ENCODE data around the gene CYP27C1. TPM values are rescaled to one million over a fixed set of nuclear protein-coding genes. Genes with fewer than 3 reads are reported as not detected.

CYP27C1 gene
- total and polyA plus RNA-seq, 2 experiments from 2014 or later, result 1.8 to 2.9 TPM

DNA sequence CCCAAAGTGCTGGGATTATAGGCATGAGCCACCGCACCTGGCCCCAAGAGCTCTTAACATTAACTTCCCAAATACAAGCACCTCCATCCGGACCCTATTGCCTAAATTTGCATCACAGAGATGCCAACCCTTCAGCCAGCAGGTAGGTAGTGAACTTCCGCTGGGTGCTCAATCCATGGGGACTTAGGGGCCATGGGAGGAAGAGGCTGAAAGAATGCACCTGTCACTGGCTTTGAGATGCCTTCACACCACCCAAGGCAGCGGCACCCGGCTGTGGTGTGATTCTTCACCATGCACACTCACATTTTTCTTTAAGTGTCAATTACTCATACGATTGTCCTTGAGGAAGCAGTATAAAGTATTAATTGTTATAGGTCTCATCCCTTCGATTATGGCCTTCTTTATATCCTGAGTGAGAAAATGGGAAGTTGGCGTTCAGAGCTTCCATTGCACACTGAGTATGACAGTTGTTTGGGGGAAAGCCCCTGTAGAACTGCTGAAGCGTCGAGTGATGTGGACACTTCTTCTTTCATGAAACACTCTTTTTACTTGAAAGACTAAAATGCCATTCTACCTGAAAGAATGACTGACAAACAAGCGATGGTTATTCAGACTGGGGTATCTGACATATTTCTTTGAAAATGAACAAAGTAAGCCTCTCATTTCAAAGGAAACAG, 61.3 kb downstream of the CYP27C1 start:
- peaks cover 3% of the 10 kb centered on the region; the same call in 1 of the 3 replicates for H3K9me3 Mint-ChIP-seq
- TF ChIP-seq, protein P1, sequence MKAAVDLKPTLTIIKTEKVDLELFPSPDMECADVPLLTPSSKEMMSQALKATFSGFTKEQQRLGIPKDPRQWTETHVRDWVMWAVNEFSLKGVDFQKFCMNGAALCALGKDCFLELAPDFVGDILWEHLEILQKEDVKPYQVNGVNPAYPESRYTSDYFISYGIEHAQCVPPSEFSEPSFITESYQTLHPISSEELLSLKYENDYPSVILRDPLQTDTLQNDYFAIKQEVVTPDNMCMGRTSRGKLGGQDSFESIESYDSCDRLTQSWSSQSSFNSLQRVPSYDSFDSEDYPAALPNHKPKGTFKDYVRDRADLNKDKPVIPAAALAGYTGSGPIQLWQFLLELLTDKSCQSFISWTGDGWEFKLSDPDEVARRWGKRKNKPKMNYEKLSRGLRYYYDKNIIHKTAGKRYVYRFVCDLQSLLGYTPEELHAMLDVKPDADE (IDR thresholded peaks at IDR 0.05), result no peak
- TF ChIP-seq, protein P2, sequence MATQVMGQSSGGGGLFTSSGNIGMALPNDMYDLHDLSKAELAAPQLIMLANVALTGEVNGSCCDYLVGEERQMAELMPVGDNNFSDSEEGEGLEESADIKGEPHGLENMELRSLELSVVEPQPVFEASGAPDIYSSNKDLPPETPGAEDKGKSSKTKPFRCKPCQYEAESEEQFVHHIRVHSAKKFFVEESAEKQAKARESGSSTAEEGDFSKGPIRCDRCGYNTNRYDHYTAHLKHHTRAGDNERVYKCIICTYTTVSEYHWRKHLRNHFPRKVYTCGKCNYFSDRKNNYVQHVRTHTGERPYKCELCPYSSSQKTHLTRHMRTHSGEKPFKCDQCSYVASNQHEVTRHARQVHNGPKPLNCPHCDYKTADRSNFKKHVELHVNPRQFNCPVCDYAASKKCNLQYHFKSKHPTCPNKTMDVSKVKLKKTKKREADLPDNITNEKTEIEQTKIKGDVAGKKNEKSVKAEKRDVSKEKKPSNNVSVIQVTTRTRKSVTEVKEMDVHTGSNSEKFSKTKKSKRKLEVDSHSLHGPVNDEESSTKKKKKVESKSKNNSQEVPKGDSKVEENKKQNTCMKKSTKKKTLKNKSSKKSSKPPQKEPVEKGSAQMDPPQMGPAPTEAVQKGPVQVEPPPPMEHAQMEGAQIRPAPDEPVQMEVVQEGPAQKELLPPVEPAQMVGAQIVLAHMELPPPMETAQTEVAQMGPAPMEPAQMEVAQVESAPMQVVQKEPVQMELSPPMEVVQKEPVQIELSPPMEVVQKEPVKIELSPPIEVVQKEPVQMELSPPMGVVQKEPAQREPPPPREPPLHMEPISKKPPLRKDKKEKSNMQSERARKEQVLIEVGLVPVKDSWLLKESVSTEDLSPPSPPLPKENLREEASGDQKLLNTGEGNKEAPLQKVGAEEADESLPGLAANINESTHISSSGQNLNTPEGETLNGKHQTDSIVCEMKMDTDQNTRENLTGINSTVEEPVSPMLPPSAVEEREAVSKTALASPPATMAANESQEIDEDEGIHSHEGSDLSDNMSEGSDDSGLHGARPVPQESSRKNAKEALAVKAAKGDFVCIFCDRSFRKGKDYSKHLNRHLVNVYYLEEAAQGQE (IDR thresholded peaks at IDR 0.05; ENCODE audit: unreplicated experiment), result no peak
- no peak for TF ChIP-seq EZH2phosphoT487 (IDR thresholded peaks at IDR 0.05; ENCODE audit: unreplicated experiment)
- TF ChIP-seq, protein P3, sequence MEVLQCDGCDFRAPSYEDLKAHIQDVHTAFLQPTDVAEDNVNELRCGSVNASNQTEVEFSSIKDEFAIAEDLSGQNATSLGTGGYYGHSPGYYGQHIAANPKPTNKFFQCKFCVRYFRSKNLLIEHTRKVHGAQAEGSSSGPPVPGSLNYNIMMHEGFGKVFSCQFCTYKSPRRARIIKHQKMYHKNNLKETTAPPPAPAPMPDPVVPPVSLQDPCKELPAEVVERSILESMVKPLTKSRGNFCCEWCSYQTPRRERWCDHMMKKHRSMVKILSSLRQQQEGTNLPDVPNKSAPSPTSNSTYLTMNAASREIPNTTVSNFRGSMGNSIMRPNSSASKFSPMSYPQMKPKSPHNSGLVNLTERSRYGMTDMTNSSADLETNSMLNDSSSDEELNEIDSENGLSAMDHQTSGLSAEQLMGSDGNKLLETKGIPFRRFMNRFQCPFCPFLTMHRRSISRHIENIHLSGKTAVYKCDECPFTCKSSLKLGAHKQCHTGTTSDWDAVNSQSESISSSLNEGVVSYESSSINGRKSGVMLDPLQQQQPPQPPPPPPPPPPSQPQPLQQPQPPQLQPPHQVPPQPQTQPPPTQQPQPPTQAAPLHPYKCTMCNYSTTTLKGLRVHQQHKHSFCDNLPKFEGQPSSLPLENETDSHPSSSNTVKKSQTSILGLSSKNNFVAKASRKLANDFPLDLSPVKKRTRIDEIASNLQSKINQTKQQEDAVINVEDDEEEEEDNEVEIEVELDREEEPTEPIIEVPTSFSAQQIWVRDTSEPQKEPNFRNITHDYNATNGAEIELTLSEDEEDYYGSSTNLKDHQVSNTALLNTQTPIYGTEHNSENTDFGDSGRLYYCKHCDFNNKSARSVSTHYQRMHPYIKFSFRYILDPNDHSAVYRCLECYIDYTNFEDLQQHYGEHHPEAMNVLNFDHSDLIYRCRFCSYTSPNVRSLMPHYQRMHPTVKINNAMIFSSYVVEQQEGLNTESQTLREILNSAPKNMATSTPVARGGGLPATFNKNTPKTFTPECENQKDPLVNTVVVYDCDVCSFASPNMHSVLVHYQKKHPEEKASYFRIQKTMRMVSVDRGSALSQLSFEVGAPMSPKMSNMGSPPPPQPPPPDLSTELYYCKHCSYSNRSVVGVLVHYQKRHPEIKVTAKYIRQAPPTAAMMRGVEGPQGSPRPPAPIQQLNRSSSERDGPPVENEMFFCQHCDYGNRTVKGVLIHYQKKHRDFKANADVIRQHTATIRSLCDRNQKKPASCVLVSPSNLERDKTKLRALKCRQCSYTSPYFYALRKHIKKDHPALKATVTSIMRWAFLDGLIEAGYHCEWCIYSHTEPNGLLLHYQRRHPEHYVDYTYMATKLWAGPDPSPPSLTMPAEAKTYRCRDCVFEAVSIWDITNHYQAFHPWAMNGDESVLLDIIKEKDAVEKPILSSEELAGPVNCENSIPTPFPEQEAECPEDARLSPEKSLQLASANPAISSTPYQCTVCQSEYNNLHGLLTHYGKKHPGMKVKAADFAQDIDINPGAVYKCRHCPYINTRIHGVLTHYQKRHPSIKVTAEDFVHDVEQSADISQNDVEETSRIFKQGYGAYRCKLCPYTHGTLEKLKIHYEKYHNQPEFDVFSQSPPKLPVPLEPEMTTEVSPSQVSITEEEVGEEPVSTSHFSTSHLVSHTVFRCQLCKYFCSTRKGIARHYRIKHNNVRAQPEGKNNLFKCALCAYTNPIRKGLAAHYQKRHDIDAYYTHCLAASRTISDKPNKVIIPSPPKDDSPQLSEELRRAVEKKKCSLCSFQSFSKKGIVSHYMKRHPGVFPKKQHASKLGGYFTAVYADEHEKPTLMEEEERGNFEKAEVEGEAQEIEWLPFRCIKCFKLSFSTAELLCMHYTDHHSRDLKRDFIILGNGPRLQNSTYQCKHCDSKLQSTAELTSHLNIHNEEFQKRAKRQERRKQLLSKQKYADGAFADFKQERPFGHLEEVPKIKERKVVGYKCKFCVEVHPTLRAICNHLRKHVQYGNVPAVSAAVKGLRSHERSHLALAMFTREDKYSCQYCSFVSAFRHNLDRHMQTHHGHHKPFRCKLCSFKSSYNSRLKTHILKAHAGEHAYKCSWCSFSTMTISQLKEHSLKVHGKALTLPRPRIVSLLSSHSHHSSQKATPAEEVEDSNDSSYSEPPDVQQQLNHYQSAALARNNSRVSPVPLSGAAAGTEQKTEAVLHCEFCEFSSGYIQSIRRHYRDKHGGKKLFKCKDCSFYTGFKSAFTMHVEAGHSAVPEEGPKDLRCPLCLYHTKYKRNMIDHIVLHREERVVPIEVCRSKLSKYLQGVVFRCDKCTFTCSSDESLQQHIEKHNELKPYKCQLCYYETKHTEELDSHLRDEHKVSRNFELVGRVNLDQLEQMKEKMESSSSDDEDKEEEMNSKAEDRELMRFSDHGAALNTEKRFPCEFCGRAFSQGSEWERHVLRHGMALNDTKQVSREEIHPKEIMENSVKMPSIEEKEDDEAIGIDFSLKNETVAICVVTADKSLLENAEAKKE (CRISPR knock-in tag; IDR thresholded peaks at IDR 0.05), result no peak
- TF ChIP-seq NANOG (IDR thresholded peaks at IDR 0.05; ENCODE audit: borderline replicate concordance), result no peak
- TF ChIP-seq POLR2AphosphoS5 (IDR thresholded peaks at IDR 0.05; ENCODE audit: low read depth), result no peak
- no peak for TF ChIP-seq CREB1 (CRISPR knock-in tag; IDR thresholded peaks at IDR 0.05; ENCODE audit: low read depth)
- TF ChIP-seq ZNF114 (CRISPR knock-in tag; IDR thresholded peaks at IDR 0.05), result no peak
- no peak for TF ChIP-seq STAT1 (IDR thresholded peaks at IDR 0.05; ENCODE audit: unreplicated experiment)
- no peak for TF ChIP-seq EZH2 (IDR thresholded peaks at IDR 0.05; ENCODE audit: low read depth, unreplicated experiment)
- no peak for TF ChIP-seq JUNB (IDR thresholded peaks at IDR 0.05; ENCODE audit: unreplicated experiment)
- TF ChIP-seq, protein P4, sequence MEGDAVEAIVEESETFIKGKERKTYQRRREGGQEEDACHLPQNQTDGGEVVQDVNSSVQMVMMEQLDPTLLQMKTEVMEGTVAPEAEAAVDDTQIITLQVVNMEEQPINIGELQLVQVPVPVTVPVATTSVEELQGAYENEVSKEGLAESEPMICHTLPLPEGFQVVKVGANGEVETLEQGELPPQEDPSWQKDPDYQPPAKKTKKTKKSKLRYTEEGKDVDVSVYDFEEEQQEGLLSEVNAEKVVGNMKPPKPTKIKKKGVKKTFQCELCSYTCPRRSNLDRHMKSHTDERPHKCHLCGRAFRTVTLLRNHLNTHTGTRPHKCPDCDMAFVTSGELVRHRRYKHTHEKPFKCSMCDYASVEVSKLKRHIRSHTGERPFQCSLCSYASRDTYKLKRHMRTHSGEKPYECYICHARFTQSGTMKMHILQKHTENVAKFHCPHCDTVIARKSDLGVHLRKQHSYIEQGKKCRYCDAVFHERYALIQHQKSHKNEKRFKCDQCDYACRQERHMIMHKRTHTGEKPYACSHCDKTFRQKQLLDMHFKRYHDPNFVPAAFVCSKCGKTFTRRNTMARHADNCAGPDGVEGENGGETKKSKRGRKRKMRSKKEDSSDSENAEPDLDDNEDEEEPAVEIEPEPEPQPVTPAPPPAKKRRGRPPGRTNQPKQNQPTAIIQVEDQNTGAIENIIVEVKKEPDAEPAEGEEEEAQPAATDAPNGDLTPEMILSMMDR (conservative IDR thresholded peaks at IDR 0.05; ENCODE audit: low read depth in 2 of 2), result no peak
- TF ChIP-seq ZNF331 (CRISPR knock-in tag; IDR thresholded peaks at IDR 0.05; ENCODE audit: low read depth), result no peak
- Histone ChIP-seq H3K9me2 (ENCODE audit: insufficient read depth) (no peaks in the 10 kb centered on the region), H3K4me3 (no peak overlapping the region), H3K4me1 (ENCODE audit: insufficient read depth) (peaks cover 12% of the 10 kb centered on the region), H3K36me3 (ENCODE audit: insufficient read depth) (no peaks in the 10 kb centered on the region), H3K27me3 (ENCODE audit: insufficient read depth) (no peaks in the 10 kb centered on the region), H3K4me2 (no peak overlapping the region), H4K20me1 (replicated peaks; ENCODE audit: insufficient read depth) (no peaks in the 10 kb centered on the region), H2AFZ (no peak overlapping the region), H3F3A (replicated peaks; ENCODE audit: low read depth) (no peaks in the 10 kb centered on the region), H3K79me2 (replicated peaks; ENCODE audit: insufficient read depth) (no peaks in the 10 kb centered on the region), H3K27ac (ENCODE audit: low read depth) (no peak overlapping the region)
- peaks cover 20% of the 10 kb centered on the region for H3K27me3 Mint-ChIP-seq (ENCODE audit: insufficient read depth, low read depth, poor library complexity)
- H3K4me1 Mint-ChIP-seq, result peaks cover 17% of the 10 kb centered on the region; the same call in 2 of the 3 replicates
- ATAC-seq, result no peak
- H3K27ac Mint-ChIP-seq, result no peak overlapping the region
- H3K36me3 Mint-ChIP-seq (ENCODE audit: low read depth), result no peaks in the 10 kb centered on the region
- no peak for DNase-seq (ENCODE audit: low spot score)
- no peak overlapping the region for H3K4me3 Mint-ChIP-seq

Data from GM23338 (cell line).